ENCODE results near the gene CTSO.
"Not testable (repeated sequence)": the region's sequence is repeated elsewhere in the genome, so short reads cannot be mapped to it uniquely, and the experiment has no call there.

CTSO gene

GRCh38 chr4:155954118-155954685 is 536 bp upstream of the CTSO start:
- no peak for DNase-seq (ENCODE audit: low read depth)

- DNase-seq (ENCODE audit: low read depth): no peak
These were observed 1.2 kb downstream of the CTSO start for GRCh38 chr4:155952501-155952901.

- no peak for DNase-seq (ENCODE audit: low read depth)
These were observed 3.2 kb downstream of the CTSO start for GRCh38 chr4:155950461-155950860.

GRCh38 chr4:155948541-155948940 is 5.1 kb downstream of the CTSO start:
- DNase-seq (ENCODE audit: low read depth): no peak

GRCh38 chr4:155946486-155946885 is 7.2 kb downstream of the CTSO start:
- no peak for DNase-seq (ENCODE audit: low read depth)

- DNase-seq (ENCODE audit: low read depth): no peak
These were observed 9.2 kb downstream of the CTSO start for GRCh38 chr4:155944516-155944915.

- DNase-seq (ENCODE audit: low read depth): no peak
These were observed 9.9 kb downstream of the CTSO start for GRCh38 chr4:155943605-155944291.

GRCh38 chr4:155941820-155942219 is 11.8 kb downstream of the CTSO start:
- no peak for DNase-seq (ENCODE audit: low read depth)

GRCh38 chr4:155941085-155941790 is 12.4 kb downstream of the CTSO start:
- DNase-seq (ENCODE audit: low read depth): no peak

- no peak for DNase-seq (ENCODE audit: low read depth)
These were observed 18.2 kb downstream of the CTSO start for GRCh38 chr4:155935389-155935986.

- not testable (repeated sequence) for DNase-seq (ENCODE audit: low read depth)
These were observed 19.0 kb downstream of the CTSO start for GRCh38 chr4:155934634-155935033.

- no peak for DNase-seq (ENCODE audit: low read depth)
These were observed 22.0 kb downstream of the CTSO start for GRCh38 chr4:155931634-155932033.

- no peak for DNase-seq (ENCODE audit: low read depth)
These were observed 23.3 kb downstream of the CTSO start for GRCh38 chr4:155930330-155930729.

GRCh38 chr4:155929833-155930232 is 23.8 kb downstream of the CTSO start:
- no peak for DNase-seq (ENCODE audit: low read depth)

- no peak for DNase-seq (ENCODE audit: low read depth)
These were observed 29.0 kb downstream of the CTSO start for GRCh38 chr4:155924637-155925036.

GRCh38 chr4:155921597-155921996 is 32.1 kb downstream of the CTSO start:
- DNase-seq (ENCODE audit: low read depth): no peak

- DNase-seq (ENCODE audit: low read depth): no peak
These were observed 38.9 kb downstream of the CTSO start for GRCh38 chr4:155914782-155915181.

- no peak for DNase-seq (ENCODE audit: low read depth)
These were observed 41.8 kb downstream of the CTSO start for GRCh38 chr4:155911905-155912304.

GRCh38 chr4:155909615-155910226 is 43.9 kb downstream of the CTSO start:
- DNase-seq (ENCODE audit: low read depth): no peak

- DNase-seq (ENCODE audit: low read depth): no peak
These were observed 45.2 kb downstream of the CTSO start for GRCh38 chr4:155908187-155909139.

- no peak for DNase-seq (ENCODE audit: low read depth)
These were observed 46.1 kb downstream of the CTSO start for GRCh38 chr4:155907556-155907955.
